ENCODE measurements around the gene VPS45.

Gene VPS45

GRCh38 chr1:150138044-150138443 is 70.5 kb downstream of the VPS45 start:
- Histone ChIP-seq H3K27me3 (ENCODE audit: insufficient read depth, poor library complexity, severe bottlenecking) (no peaks in the 10 kb centered on the region), H3K27ac (replicated peaks) (no peak overlapping the region), H3K4me3 (replicated peaks; ENCODE audit: insufficient read depth, low read length) (no peak overlapping the region)
- no peak for TF ChIP-seq SPI1 (IDR thresholded peaks at IDR 0.05; ENCODE audit: borderline replicate concordance, low read depth)
- no peak for TF ChIP-seq POLR2AphosphoS5 (IDR thresholded peaks at IDR 0.05; ENCODE audit: low read depth)
- TF ChIP-seq GABPA (IDR thresholded peaks at IDR 0.05; ENCODE audit: low read depth), result no peak
- TF ChIP-seq CTCF (IDR thresholded peaks at IDR 0.05; ENCODE audit: insufficient read depth, low read length), result no peak
- TF ChIP-seq REST (IDR thresholded peaks at IDR 0.05; ENCODE audit: insufficient replicate concordance, low read depth), result no peak
- no peak for DNase-seq (ENCODE audit: low read depth in 1 of 2, low spot score in 1 of 2)

- no peak overlapping the region for H3K4me3 ChIP-seq (replicated peaks; ENCODE audit: insufficient read depth, low read length)
- TF ChIP-seq REST (IDR thresholded peaks at IDR 0.05; ENCODE audit: insufficient replicate concordance, low read depth) (no peak), CTCF (IDR thresholded peaks at IDR 0.05; ENCODE audit: insufficient read depth, low read length) (no peak), GABPA (IDR thresholded peaks at IDR 0.05; ENCODE audit: low read depth) (no peak), POLR2AphosphoS5 (IDR thresholded peaks at IDR 0.05; ENCODE audit: low read depth) (no peak), SPI1 (IDR thresholded peaks at IDR 0.05; ENCODE audit: borderline replicate concordance, low read depth) (no peak)
- H3K27me3 ChIP-seq (ENCODE audit: insufficient read depth, poor library complexity, severe bottlenecking), result no peaks in the 10 kb centered on the region
- DNase-seq (ENCODE audit: low read depth in 1 of 2, low spot score in 1 of 2), result no peak
- H3K27ac ChIP-seq (replicated peaks), result no peak overlapping the region
Observed at GRCh38 chr1:150141452-150141851, 73.9 kb downstream of the VPS45 start.

- DNase-seq (ENCODE audit: low read depth in 1 of 2, low spot score in 1 of 2), result no peak
- TF ChIP-seq GABPA (IDR thresholded peaks at IDR 0.05; ENCODE audit: low read depth) (no peak), SPI1 (IDR thresholded peaks at IDR 0.05; ENCODE audit: borderline replicate concordance, low read depth) (no peak), CTCF (IDR thresholded peaks at IDR 0.05; ENCODE audit: insufficient read depth, low read length) (no peak), REST (IDR thresholded peaks at IDR 0.05; ENCODE audit: insufficient replicate concordance, low read depth) (no peak), POLR2AphosphoS5 (IDR thresholded peaks at IDR 0.05; ENCODE audit: low read depth) (no peak)
- Histone ChIP-seq H3K4me3 (replicated peaks; ENCODE audit: insufficient read depth, low read length) (no peak overlapping the region), H3K27me3 (ENCODE audit: insufficient read depth, poor library complexity, severe bottlenecking) (no peaks in the 10 kb centered on the region), H3K27ac (replicated peaks) (no peak overlapping the region)
Observed at GRCh38 chr1:150142083-150142482, 74.5 kb downstream of the VPS45 start.
